Measurements from ENCODE around the gene PLA2G3.

The PLA2G3 gene

DNA sequence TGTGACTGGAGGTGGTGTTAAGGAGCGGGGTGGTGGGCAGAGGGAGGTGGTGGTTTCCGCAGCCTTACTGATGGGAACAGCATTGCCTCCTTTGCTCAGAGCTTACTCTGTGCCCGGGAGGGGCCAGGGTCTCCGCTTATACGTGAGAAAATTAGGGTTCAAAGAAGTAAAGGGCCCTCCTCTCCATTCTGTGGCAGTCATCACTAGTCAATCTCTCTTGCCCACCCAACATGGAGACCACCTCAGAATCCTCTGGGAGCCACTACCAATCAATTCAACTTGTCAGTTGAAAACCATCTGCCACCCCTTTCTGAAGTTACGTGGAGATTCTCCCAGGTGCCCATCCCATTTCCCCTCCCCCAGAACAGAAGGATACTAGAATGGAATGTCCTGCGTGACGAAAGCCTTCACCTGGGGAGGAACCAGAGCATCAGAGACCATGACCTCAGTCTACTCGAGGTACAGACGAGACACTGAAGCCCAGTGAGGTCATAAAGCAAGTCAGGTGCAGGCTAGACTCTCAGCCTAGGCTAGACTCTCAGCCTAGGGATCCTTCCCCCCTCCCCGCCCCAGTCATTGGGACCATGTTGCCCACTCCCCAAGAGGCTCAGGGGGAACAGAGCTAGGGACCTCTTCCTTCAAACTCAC is 34.9 kb downstream of the PLA2G3 start:
- Histone ChIP-seq H3K4me3 (no peak overlapping the region), H3K27me3 (no peaks in the 10 kb centered on the region), H3K4me1 (peaks cover 31% of the 10 kb centered on the region), H3K36me3 (peaks cover 33% of the 10 kb centered on the region), H4K20me1 (peaks cover 12% of the 10 kb centered on the region; the same call in 1 of the 2 replicates), H3K4me2 (no peak overlapping the region), H3K27ac (no peak overlapping the region), H3K9me3 (no peaks in the 10 kb centered on the region), H3K9ac (no peak overlapping the region)
- no peak for TF ChIP-seq Cebpa-rat (IDR thresholded peaks at IDR 0.05)

DNA sequence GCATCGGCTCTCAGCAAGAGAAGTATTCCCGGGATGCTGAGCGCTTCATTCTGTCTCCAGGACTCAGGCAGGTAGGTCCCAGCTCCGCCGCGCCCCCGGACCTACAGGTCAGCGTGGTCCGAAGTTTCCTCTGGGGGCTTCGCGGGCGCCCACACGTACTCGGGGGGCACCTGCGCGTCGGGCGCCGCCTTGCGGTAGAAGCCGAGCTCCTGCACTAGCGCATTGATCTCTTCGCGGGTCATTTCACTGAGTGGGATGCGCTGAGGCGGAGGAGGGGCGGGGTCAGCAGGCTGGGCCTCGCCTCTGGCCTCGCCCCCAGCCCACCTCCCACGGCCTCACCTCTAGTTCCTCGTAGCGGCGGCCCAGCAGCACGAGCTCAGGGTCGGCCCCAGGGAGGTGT is 35.4 kb downstream of the PLA2G3 start:
- H3K36me3 ChIP-seq, result peaks cover 39% of the 10 kb centered on the region
- peaks cover 12% of the 10 kb centered on the region; the same call in 1 of the 2 replicates for H4K20me1 ChIP-seq
- no peak overlapping the region for H3K4me2 ChIP-seq
- H3K27me3 ChIP-seq, result no peaks in the 10 kb centered on the region
- TF ChIP-seq Cebpa-rat (IDR thresholded peaks at IDR 0.05), result no peak
- no peak overlapping the region for H3K9ac ChIP-seq
- no peak overlapping the region for H3K4me3 ChIP-seq
- H3K9me3 ChIP-seq, result no peaks in the 10 kb centered on the region
- H3K27ac ChIP-seq, result no peak overlapping the region
- peaks cover 29% of the 10 kb centered on the region for H3K4me1 ChIP-seq

DNA sequence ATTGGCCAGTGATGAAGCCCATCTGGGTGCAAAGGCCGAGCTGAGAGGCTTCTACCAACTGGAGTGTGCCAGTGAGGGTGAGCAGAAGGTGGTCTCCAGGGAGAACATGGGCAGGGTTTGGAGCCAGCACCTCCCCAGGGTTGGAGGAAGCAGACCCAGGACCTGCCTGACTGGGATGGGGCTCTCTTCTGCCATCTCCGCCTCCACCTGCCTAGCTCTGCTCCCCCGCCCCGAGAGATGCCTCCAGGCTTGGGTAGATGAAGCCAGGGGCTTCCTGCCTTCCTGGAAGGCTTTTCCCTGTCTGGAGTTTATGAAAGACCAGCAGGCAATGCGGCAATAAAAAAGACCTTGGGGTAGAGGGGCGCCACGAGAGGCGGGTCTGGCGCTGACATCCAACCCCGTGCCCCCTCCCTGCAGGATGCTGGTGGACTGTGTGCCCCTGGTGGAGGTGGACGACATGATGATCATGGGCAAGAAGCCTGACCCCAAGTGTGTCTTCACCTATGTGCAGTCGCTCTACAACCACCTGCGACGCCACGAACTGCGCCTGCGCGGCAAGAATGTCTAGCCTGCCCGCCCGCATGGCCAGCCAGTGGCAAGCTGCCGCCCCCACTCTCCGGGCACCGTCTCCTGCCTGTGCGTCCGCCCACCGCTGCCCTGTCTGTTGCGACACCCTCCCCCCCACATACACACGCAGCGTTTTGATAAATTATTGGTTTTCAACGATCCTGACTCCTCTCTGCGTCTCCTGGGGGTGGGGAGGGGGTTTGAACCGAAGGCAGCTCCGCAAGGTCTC is 36.2 kb downstream of the PLA2G3 start:
- Histone ChIP-seq H3K9ac (no peak overlapping the region), H3K36me3 (peaks cover 46% of the 10 kb centered on the region), H3K4me2 (no peak overlapping the region), H3K9me3 (no peaks in the 10 kb centered on the region), H3K4me1 (peaks cover 25% of the 10 kb centered on the region), H3K27ac (no peak overlapping the region), H3K4me3 (no peak overlapping the region), H4K20me1 (peaks cover 12% of the 10 kb centered on the region; the same call in 1 of the 2 replicates), H3K27me3 (no peaks in the 10 kb centered on the region)
- no peak for TF ChIP-seq Cebpa-rat (IDR thresholded peaks at IDR 0.05)

- no peak for TF ChIP-seq Cebpa-rat (IDR thresholded peaks at IDR 0.05)
- no peaks in the 10 kb centered on the region for H3K27me3 ChIP-seq
- peaks cover 55% of the 10 kb centered on the region for H3K36me3 ChIP-seq
- no peak overlapping the region for H3K27ac ChIP-seq
- peaks cover 18% of the 10 kb centered on the region for H3K4me1 ChIP-seq
- H4K20me1 ChIP-seq, result peaks cover 12% of the 10 kb centered on the region; the same call in 1 of the 2 replicates
- no peak overlapping the region for H3K4me2 ChIP-seq
- no peak overlapping the region for H3K9ac ChIP-seq
- H3K4me3 ChIP-seq, result no peak overlapping the region
- H3K9me3 ChIP-seq, result no peaks in the 10 kb centered on the region
Observed at GRCh38 chr22:31103111-31103510, 37.2 kb downstream of the PLA2G3 start.

DNA sequence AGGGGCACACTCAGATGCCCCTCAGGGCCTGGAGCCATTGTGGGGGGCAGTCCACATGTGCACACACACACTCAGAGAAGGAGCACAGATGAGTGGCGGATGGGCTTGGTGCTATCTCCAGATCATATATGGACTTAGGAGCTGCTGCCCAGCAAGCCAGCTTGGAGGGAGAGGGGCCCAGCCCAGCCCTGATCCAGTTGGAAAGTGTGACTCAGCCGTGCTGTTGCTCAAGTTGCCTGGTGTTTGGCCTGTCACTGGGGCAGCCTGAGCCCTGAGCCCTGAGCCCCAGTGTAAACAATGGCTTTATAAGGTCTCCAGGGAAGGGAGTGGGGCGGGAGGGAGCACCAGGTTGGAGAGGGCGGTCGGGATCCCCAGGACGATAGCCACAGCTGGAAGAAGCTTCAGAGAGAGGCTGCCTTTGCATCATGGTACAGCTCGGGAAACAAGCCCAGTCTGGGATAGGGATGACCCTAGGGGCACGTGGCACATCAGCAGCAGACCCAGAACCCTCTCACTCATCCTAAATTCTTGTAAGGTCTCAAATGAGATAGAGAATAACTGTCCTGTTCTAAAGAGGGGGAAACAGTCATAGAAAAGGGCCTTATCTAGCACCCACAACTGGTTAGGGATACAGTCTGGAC is 37.7 kb downstream of the PLA2G3 start:
- Histone ChIP-seq H3K4me3 (no peak overlapping the region), H4K20me1 (peaks cover 12% of the 10 kb centered on the region; the same call in 1 of the 2 replicates), H3K4me2 (no peak overlapping the region), H3K9me3 (no peaks in the 10 kb centered on the region), H3K4me1 (peaks cover 15% of the 10 kb centered on the region), H3K36me3 (peaks cover 61% of the 10 kb centered on the region), H3K27me3 (no peaks in the 10 kb centered on the region), H3K27ac (no peak overlapping the region), H3K9ac (no peak overlapping the region)
- TF ChIP-seq Cebpa-rat (IDR thresholded peaks at IDR 0.05), result no peak

DNA sequence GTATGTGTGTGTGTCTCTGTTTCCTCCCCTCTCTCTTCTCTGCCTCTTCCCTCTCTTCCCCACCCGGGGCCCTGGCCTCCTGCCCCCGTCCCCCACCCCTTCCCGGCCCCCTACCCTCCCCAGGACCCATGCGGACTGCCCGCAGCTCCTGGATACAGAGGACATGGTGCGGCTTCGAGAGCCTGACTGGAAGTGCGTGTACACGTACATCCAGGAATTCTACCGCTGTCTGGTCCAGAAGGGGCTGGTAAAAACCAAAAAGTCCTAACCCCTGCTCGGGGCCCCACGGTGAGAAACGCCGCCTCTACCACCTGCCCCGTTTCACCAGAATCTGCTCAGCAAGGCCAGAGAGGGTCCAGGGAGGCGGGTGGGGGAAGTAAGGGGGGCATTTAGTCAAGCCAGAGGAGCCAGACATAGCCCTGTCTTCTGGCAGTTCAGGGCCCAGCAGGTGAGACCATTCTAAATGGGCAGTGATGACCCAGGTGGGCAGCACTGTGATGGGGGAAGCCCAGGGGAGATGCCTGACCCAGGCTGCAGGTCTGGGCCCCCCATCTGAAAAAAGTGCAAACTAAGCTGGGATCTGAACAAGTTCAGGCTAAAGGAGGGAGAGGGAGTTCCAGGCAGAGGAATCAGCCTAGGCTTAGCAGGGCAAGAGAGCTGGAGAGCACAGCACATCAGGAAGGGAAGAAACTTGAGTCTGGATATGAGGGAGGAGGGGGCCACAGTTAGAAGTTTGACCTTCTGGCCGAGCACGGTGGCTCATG is 39.4 kb downstream of the PLA2G3 start:
- Histone ChIP-seq H3K9me3 (no peaks in the 10 kb centered on the region), H3K27ac (no peak overlapping the region), H3K4me3 (no peak overlapping the region), H3K4me1 (peaks cover 9% of the 10 kb centered on the region; the same call in 1 of the 2 replicates), H3K4me2 (no peak overlapping the region), H3K27me3 (no peaks in the 10 kb centered on the region), H4K20me1 (0 out of 2 replicates have a peak, but pooled peaks cover under 1% of the 10 kb centered on the region), H3K36me3 (peaks cover 77% of the 10 kb centered on the region), H3K9ac (no peak overlapping the region)
- TF ChIP-seq Cebpa-rat (IDR thresholded peaks at IDR 0.05), result no peak

- peaks cover 9% of the 10 kb centered on the region; the same call in 1 of the 2 replicates for H3K4me1 ChIP-seq
- TF ChIP-seq Cebpa-rat (IDR thresholded peaks at IDR 0.05), result no peak
Observed at GRCh38 chr22:31099841-31100761, 40.2 kb downstream of the PLA2G3 start.

DNA sequence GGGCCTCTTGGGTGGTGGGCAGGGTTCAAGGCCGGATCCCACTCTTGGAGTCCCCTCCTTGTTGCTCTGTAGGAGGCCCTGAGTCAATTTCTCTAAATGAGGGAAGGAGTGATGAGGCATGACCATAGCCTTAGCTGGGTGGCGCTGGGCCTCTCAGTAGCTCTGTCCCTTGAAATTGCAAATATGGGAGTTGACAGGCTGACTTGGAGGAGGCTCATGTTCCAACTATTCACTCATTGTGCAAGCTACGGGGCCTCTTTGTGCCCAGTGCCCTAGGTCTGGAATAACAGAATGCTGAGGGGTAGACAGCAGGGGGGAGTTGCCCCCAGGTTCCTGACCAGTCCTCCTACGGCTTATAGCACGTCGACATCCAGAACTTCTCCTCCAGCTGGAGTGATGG is 40.9 kb downstream of the PLA2G3 start:
- Histone ChIP-seq H3K36me3 (peaks cover 84% of the 10 kb centered on the region), H3K4me3 (no peak overlapping the region), H3K4me1 (peaks cover 9% of the 10 kb centered on the region; the same call in 1 of the 2 replicates), H3K9me3 (no peaks in the 10 kb centered on the region), H3K9ac (no peak overlapping the region), H3K4me2 (no peak overlapping the region), H4K20me1 (no peaks in the 10 kb centered on the region), H3K27me3 (no peaks in the 10 kb centered on the region), H3K27ac (no peak overlapping the region)
- TF ChIP-seq Cebpa-rat (IDR thresholded peaks at IDR 0.05), result no peak

More at GRCh38 chr22:31099841-31100761, 40.2 kb downstream of the PLA2G3 start:
- H3K9me3 ChIP-seq, result no peaks in the 10 kb centered on the region
- no peak overlapping the region for H3K4me2 ChIP-seq
- H3K27me3 ChIP-seq, result no peaks in the 10 kb centered on the region
- no peak overlapping the region for H3K9ac ChIP-seq
- peaks cover 81% of the 10 kb centered on the region for H3K36me3 ChIP-seq
- no peak overlapping the region for H3K4me3 ChIP-seq
- no peaks in the 10 kb centered on the region for H4K20me1 ChIP-seq
- H3K27ac ChIP-seq, result no peak overlapping the region
